Fibroblast of the conjunctiva (primary cell): ENCODE data around the gene SDK2.
A peak's percentile ranks its signal among the peaks of the same experiment; 100 is the strongest.

Source experiments
- DNase-seq: peaks from one replicate; pipeline ENCODE4 v3.0.0-alpha.2; 2010; ENCODE audit warnings: low read depth

The SDK2 gene

GRCh38 chr17:73609060-73609459, 35.2 kb downstream of the SDK2 start:
- no peak for DNase-seq

DNA sequence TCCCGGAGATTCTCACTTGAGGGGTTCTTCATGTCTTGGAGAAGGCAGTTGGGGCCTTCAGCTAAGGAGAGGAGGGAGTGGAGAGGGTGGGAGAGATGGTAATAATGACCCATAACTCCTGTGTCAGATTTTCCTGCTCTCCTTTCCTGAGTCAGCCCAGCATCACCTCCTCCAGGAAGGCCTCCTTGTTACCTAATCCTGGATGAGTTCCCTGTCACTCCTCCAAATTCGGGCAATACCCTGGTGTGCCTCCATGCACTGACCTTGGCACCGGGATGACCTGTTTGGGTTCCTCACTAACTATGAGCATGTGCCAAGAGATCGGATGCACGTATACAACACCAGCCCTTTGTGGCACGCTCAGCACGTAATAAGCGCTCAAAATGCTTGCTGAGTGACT, 38.8 kb downstream of the SDK2 start:
- DNase-seq: no peak

DNA sequence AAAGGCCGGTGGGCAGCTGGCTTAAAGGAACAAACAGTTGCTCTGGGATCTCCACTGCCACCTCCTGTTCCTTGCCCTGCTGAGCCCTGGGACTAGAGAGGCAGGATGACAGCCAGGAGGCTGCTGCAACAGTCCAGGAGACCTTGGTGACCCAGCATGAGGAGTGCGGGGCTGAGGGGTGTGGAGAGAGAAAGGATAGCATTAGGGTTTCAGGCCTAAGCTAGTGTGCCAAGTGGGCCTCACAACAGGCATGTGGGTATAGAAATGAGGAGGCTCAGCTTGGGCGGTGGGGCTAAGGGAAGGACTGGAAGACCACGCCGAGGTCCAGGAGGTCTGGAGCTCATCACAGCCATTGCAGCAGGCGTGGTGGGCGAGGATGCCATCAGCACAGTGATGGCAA, 39.8 kb downstream of the SDK2 start:
- no peak for DNase-seq

GRCh38 chr17:73603971-73604370, 40.3 kb downstream of the SDK2 start:
- DNase-seq: no peak

- peak; percentile 18 for DNase-seq
Measured at GRCh38 chr17:73600103-73600871, 44.0 kb downstream of the SDK2 start.

DNA sequence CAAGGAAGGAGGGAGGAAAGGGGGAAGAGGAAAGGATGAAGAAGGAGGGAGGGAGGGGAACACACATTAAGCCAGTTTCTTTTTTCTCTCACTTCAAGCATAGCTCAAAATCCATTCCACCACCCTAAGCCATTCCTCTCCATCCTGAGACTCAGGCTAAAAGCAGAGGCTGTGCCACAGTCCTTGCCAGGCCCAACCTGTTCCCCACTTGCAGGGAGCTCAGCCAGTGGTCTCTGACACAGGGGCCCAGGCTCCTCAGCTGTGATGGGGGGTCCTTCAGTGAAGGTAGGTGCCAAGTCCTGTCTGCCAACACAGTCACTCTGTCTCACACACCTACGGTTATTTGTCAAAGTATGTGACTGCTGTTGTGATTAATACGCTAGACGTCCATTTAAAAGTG, 44.6 kb downstream of the SDK2 start:
- DNase-seq: no peak

- DNase-seq: no peak
Measured at GRCh38 chr17:73598212-73598611, 46.0 kb downstream of the SDK2 start.

GRCh38 chr17:73595931-73596330, 48.3 kb downstream of the SDK2 start:
- DNase-seq: no peak

- DNase-seq: no peak
Measured at GRCh38 chr17:73595479-73595878, 48.8 kb downstream of the SDK2 start.

DNA sequence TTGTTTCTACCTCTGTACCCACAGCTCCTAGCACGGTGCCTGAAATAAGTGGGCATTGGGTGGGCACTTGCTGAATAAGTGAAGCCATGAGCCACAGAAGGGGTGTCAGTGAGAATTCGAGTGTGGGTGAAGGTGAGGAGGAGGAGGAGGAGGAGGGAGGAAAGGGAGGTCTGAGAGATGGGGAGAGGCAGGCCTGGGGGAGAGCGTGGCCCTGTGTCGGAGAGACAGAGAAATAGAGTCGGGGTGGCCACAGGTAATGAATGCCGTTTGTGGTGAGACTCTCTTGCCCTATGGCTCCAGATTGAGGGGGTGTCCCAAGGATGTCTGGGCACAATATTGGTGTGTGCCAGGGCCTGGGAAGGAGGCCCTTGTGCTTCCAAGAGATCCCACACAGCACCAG, 49.2 kb downstream of the SDK2 start:
- DNase-seq: no peak

- DNase-seq: no peak
Measured at GRCh38 chr17:73594598-73594997, 49.6 kb downstream of the SDK2 start.

- no peak for DNase-seq
Measured at GRCh38 chr17:73594025-73594424, 50.2 kb downstream of the SDK2 start.

DNA sequence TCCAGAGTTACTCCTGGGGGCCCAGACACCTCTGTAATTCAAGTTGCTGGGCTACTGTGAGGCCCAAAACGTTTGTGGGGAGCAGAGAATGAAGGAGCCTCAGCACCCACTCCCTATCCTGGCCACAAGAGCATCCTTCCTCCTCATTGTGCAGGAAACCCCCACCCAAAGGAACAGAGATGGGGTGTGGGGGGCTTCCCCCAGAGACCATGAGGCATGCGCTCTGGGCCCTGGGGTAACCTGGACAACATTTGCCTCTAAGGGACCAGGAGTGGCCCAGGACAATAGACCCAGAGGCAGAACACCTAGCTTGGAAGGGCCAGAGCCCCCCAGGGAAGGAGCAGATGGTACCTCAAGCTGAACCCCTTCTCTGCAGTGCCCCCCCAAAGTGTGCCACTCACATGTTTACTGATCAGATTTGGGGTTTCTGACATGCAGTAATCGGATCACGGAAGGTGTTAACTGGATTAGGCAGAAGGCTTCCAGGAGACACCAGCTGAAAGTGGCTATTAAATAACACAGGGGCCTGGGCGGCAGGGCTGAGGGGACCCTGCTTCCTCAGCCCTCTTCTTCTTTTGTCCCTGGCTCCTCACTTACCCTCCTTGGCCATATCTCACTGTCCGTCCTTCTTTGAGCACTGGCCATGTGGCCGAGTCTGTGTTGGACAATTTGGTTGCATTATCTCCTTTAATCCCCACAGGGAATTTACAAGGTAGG, 50.8 kb downstream of the SDK2 start:
- DNase-seq: no peak

- no peak for DNase-seq
Measured at GRCh38 chr17:73592501-73592961, 51.7 kb downstream of the SDK2 start.

DNA sequence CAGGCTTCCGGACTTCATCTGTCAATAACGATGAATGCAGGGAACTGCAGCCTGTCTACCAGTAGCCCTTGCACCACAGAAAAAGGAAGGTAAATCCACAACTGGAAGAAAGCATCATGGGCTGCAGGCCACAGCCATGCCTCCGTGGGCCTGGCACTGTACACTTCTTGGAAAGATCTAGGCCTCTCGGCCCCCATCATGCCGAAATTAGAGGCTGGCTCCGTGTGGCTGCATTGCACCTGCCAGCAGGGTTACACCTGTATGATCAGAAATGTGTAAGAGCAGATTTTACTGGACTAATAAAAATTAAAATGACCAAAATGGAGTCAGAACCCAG, 52.2 kb downstream of the SDK2 start:
- no peak for DNase-seq

- no peak for DNase-seq
Measured at GRCh38 chr17:73591296-73592078, 52.8 kb downstream of the SDK2 start.

DNA sequence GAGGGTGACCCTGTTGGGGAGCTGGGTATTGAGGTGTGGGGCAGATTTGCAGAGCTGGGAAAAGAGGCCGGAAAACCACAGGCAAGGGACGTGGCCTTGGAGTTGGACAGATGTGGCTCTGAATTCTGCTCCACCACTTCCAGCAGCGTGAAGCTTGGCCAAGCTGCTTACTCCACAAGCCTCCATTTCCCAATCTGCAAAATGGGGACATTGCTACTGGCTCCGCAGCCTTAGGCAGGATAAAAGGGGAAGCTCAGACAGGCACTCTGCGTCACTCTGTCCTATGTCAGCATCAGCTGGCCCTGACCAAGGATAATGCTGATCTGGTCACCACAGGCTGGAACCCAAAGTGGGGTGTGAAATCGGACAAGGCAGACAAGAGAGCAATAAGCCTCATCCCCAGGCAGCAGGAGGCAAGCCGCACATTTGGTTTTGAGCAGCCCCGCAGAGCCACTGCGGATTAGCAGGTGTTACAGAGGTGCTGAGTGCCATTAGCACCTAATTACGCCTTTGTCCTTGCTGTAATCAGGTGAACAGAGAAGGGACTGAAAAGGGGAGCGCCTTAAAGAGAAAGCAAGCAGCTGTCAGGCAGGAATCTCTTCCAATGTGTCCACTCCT, 54.8 kb downstream of the SDK2 start:
- no peak for DNase-seq

- no peak for DNase-seq
Measured at GRCh38 chr17:73588891-73589290, 55.4 kb downstream of the SDK2 start.

DNA sequence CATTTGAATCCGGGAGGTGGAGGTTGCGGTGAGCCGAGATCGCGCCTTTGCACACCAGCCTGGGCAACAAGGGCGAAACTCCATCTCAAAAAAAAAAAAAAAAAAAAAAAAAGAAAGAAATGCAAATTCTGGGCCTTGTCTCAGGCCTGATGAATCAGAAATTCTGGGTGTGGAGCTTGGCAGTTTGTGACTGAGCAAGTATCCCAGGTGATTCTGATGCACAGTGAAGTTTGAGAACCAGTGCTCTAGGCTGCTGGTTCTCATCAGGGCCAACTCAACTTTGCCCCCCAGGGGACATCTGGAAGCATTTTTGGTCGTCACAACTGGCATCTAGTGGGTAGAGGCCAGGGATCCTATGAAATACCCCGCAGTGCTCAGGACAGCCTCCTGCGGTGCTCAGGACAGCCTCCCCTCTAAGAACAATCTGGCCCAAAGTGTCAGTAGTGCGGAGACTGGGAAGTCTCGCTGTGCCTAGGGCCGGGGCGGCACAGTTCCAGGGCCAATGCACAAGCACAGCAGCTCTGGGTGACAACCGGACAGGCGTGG, 55.9 kb downstream of the SDK2 start:
- DNase-seq: no peak

DNA sequence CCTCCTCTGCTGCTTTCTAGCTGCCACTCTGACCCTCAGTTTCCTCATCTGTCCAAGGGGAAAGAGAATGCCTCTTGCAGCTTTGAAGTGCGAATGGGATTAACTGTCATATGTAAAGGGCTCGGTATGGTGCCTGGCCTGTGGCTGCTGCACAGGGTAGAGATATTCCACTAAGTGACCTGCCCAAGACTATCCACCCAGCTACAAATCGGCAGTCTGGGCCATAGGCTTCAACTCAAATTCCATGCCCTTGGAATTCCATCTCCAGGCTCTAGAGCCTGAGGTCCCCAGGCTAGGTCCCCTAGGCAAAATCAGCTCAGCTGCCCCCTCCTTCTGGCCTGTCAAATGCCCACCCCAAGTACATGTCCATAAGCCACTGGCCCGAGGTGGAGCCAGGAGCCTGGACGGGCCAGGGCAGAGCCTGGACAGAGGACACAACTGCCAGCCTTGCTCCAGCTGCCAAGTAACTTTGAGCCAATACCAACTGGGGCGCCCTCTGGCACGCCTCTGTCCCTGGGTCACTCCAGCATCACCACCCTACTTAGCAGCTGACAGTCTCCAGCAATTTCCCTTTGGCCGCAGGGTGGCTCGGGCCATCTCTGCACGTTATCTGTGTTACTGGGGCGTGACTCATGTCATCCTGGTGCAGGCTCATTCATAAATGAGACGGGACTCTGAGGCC, 57.2 kb downstream of the SDK2 start:
- no peak for DNase-seq

DNA sequence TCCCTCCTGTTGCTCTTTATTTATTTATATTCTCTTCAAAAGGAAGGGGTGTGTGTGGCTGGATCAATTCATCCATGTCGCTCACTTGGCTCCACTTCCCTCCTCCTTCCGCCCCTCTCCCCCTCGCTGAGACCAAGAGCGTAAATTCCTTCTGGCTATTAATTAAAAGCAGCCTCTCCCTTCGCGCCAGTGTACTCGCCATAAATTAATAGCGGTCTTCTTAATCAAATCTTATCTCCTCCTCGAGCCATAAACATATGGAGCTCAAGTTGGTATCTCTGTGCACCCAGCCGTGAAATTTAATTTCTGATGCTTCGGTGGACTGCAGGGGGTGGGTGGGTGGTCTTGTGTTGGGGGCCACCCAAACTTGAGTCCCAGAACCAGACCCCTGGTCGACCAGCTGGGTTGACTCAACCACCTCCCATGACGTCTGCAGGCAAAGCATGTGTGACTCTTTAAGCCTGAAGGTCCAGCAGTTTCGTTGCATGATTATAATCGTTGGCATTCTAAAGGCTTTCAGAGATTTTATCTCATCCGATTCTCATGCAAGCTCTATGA, 57.9 kb downstream of the SDK2 start:
- DNase-seq: no peak
